GM10266 (cell line): ENCODE measurements around the gene SERTAD2.

ENCODE experiments used
- DNase-seq: peaks from one replicate; pipeline ENCODE4 v3.0.0; 2012; ENCODE audit errors: extremely low spot score
- CTCF ChIP-seq: IDR thresholded peaks from 2 replicates; pipeline ENCODE4 v1.5.1; 2012; ENCODE audit warnings: mild to moderate bottlenecking, low read depth; ENCODE audit not compliant: control insufficient read depth, insufficient read depth; ENCODE audit errors: missing control alignments

The SERTAD2 gene

GRCh38 chr2:64697297-64698176 is 43.8 kb upstream of the SERTAD2 start:
- TF ChIP-seq CTCF = no peak
- no peak for DNase-seq

- TF ChIP-seq CTCF = no peak
- DNase-seq = no peak
These were observed 42.9 kb upstream of the SERTAD2 start for GRCh38 chr2:64696636-64697035.

- TF ChIP-seq CTCF = no peak
- DNase-seq = no peak
These were observed 42.1 kb upstream of the SERTAD2 start for GRCh38 chr2:64695721-64696261.

- no peak for TF ChIP-seq CTCF
- DNase-seq = no peak
These were observed 38.7 kb upstream of the SERTAD2 start for GRCh38 chr2:64692401-64692800.

GRCh38 chr2:64688909-64689308 is 35.2 kb upstream of the SERTAD2 start:
- no peak for DNase-seq
- no peak for TF ChIP-seq CTCF

GRCh38 chr2:64686283-64686956 is 32.7 kb upstream of the SERTAD2 start:
- DNase-seq = no peak
- no peak for TF ChIP-seq CTCF

- DNase-seq = no peak
- no peak for TF ChIP-seq CTCF
These were observed 31.7 kb upstream of the SERTAD2 start for GRCh38 chr2:64685430-64685829.
